GM12878 (cell line): ENCODE measurements around the gene FGF1. TPM values are rescaled to one million over a fixed set of nuclear protein-coding genes. Genes with fewer than 3 reads are reported as not detected.

Experiments used
- ATAC-seq: fragments of 200-7000 bp; cut with Tn5 transposase; 3 replicates; pipeline ENCODE4 v1.9.1; 2020; ENCODE audit warnings: mild to moderate bottlenecking, moderate library complexity
- BruUV-seq: library from RNA; stranded (reverse); fragments of 400-500 nt; replicated peaks from 2 replicates; lab custom pipeline; 2021; lab: Mats Ljungman, UMichigan
- CTCF ChIA-PET: fragments of 300-600 bp; sonication (Branson Sonifier 250); formaldehyde crosslinking; extraction: SDS; loops from one replicate; lab custom pipeline; 2021; ENCODE audit warnings: inconsistent platforms; lab: Yijun Ruan, JAX
- POLR2A ChIA-PET: fragments of 350-600 bp; formaldehyde crosslinking; extraction: SDS; loops from one replicate; lab custom pipeline; 2021; ENCODE audit warnings: inconsistent platforms; lab: Charles Lee
- RAD21 ChIA-PET: fragments of 300-600 bp; sonication (Branson Sonifier 250); formaldehyde crosslinking; loops from one replicate; lab custom pipeline; 2023; ENCODE audit warnings: antibody characterized with exemption; ENCODE audit not compliant: unreplicated experiment; lab: Charles Lee
- SMC1A ChIA-PET: fragments of 300-600 bp; sonication (Branson Sonifier 250); formaldehyde crosslinking; loops from one replicate; lab custom pipeline; 2023; ENCODE audit not compliant: unreplicated experiment, uncharacterized antibody; lab: Charles Lee
- DNase-seq: peaks from one replicate; pipeline ENCODE4 v3.0.0-alpha.2; 2011; ENCODE audit warnings: low read depth, low spot score
- FAIRE-seq: peaks from 3 replicates; lab custom pipeline; 2011; peaks lifted over from hg19 to GRCh38; lab: Jason Lieb, UNC
- H2AFZ ChIP-seq: 2 replicates; pipeline ENCODE4 v1.6.0; 2011; ENCODE audit warnings: low read depth, low read length, control low read depth; ENCODE audit not compliant: control insufficient read depth
- H3K27ac ChIP-seq: 2 replicates; pipeline ENCODE4 v1.5.1; 2011; ENCODE audit warnings: control low read depth; ENCODE audit not compliant: control insufficient read depth, insufficient read depth
- H3K27me3 ChIP-seq, 2 experiments: replicated peaks in 1 of 2; 2 replicates each; pipeline versions ENCODE4 v1.6.0 to v1.6.1; 2011; ENCODE audit warnings: low read length in 1 of 2; ENCODE audit not compliant: control insufficient read depth in 2 of 2, insufficient read depth in 2 of 2
- H3K36me3 ChIP-seq, 2 experiments: 2 replicates each; pipeline ENCODE4 v1.5.1; 2011; ENCODE audit warnings: low read length in 1 of 2; ENCODE audit not compliant: control insufficient read depth in 2 of 2, insufficient read depth in 2 of 2
- H3K4me1 ChIP-seq: 2 replicates; pipeline ENCODE4 v1.6.1; 2011; ENCODE audit warnings: mild to moderate bottlenecking, low read length, moderate library complexity, mixed read lengths; ENCODE audit not compliant: control insufficient read depth, insufficient read depth
- H3K4me2 ChIP-seq: 2 replicates; pipeline ENCODE4 v1.6.0; 2011; ENCODE audit warnings: control low read depth; ENCODE audit not compliant: control insufficient read depth, insufficient read depth
- H3K4me3 ChIP-seq: fragments of 200-600 bp; sonication (generic); 2 replicates; pipeline ENCODE4 v1.5.1; 2016
- H3K79me2 ChIP-seq: 2 replicates; pipeline ENCODE4 v1.6.0; 2011; ENCODE audit warnings: low read length; ENCODE audit not compliant: control insufficient read depth, insufficient read depth
- H3K9ac ChIP-seq: 2 replicates; pipeline ENCODE4 v1.8.0; 2011; ENCODE audit warnings: low read length, control low read depth, mixed read lengths; ENCODE audit not compliant: control insufficient read depth, insufficient read depth
- H3K9me3 ChIP-seq: replicated peaks from 3 replicates; pipeline ENCODE4 v1.5.1; 2011; ENCODE audit warnings: mild to moderate bottlenecking, low read length; ENCODE audit not compliant: control insufficient read depth, insufficient read depth
- H4K20me1 ChIP-seq: 2 replicates; pipeline ENCODE4 v1.6.0; 2011; ENCODE audit not compliant: control insufficient read depth, insufficient read depth
- ATF7 ChIP-seq: fragments of 450-650 bp; IDR thresholded peaks from 2 replicates; pipeline ENCODE4 v1.6.1; 2016; ENCODE audit warnings: low read depth, mild to moderate bottlenecking
- BACH1 ChIP-seq: fragments of 450-650 bp; IDR thresholded peaks from 2 replicates; pipeline ENCODE4 v1.6.1; 2017; ENCODE audit warnings: mild to moderate bottlenecking, borderline replicate concordance
- BCL11A ChIP-seq: IDR thresholded peaks from 2 replicates; pipeline ENCODE4 v1.6.1; 2011; ENCODE audit warnings: low read depth, low read length
- ELK1 ChIP-seq: IDR thresholded peaks from 2 replicates; pipeline ENCODE4 v1.6.1; 2012; ENCODE audit warnings: low read depth, low read length, improper control_type of control experiment
- ESRRA ChIP-seq: IDR thresholded peaks from 2 replicates; pipeline ENCODE4 v1.6.1; 2012; ENCODE audit warnings: mild to moderate bottlenecking, low read length, improper control_type of control experiment
- HDAC6 ChIP-seq: fragments of 200-600 bp; sonication (generic); IDR thresholded peaks from one replicate; pipeline ENCODE4 v1.8.0; 2017; ENCODE audit warnings: antibody characterized with exemption; ENCODE audit not compliant: unreplicated experiment
- MYB ChIP-seq: fragments of 150-350 bp; IDR thresholded peaks from 2 replicates; pipeline ENCODE4 v1.6.1; 2014; ENCODE audit warnings: mild to moderate bottlenecking, low read depth, low read length, borderline replicate concordance
- NFYB ChIP-seq: IDR thresholded peaks from 2 replicates; pipeline ENCODE4 v1.6.1; 2011; ENCODE audit warnings: low read depth, mild to moderate bottlenecking, low read length, improper control_type of control experiment, moderate library complexity; ENCODE audit not compliant: insufficient read depth
- RB1 ChIP-seq: fragments of 450-650 bp; formaldehyde crosslinking; IDR thresholded peaks from 2 replicates; pipeline ENCODE4 v1.6.1; 2017; ENCODE audit warnings: mild to moderate bottlenecking, borderline replicate concordance
- REST ChIP-seq: IDR thresholded peaks from 2 replicates; pipeline ENCODE4 v1.6.1; 2012; ENCODE audit warnings: mild to moderate bottlenecking, low read depth, low read length
- TARDBP ChIP-seq: IDR thresholded peaks from 2 replicates; pipeline ENCODE4 v1.6.1; 2016; ENCODE audit warnings: borderline replicate concordance
- WGBS: methylation state at CpG from one replicate; pipeline ENCODE4 v1.1.6; 2016; ENCODE audit warnings: low lambda C conversion rate; ENCODE audit not compliant: insufficient replicate concordance, insufficient coverage; ENCODE audit errors: missing lambda C conversion rate; 5-methylcytosine and 5-hydroxymethylcytosine counted together
- in situ Hi-C: fragments of 300-500 bp; cut with MboI; formaldehyde crosslinking; loops from 9 replicates; pipeline ENCODE4 v1.14.3; 2018; ENCODE audit warnings: mixed read lengths
- intact Hi-C: fragments of 100-400 bp; cut with micrococcal nuclease; formaldehyde crosslinking; loops from one replicate; pipeline ENCODE4 v1.14.2; 2022; ENCODE audit not compliant: unreplicated experiment
- polyA plus RNA-seq, 11 experiments: library from polyadenylated mRNA; depleted of rRNA in 4 of 11; unstranded in 6 of 11; stranded (reverse) in 5 of 11; fragments of >200 nt; fragmentation: Nextera tagmentation in 4 of 11; fragmentation: Illumina TruSeq in 1 of 11; extraction: Ambion mirVana in 4 of 11; extraction: Trizol in 1 of 11; gene quantifications; 1 replicate in 1 of 11; 2 replicates in 10 of 11; pipeline versions ENCODE4 v1.2.1 to v1.2.3, GENCODE V29; 2011 to 2016; ENCODE audit warnings: inconsistent platforms in 2 of 11, missing spikeins in 2 of 11, low read depth in 1 of 11
- total RNA-seq, 4 experiments: library from RNA; depleted of rRNA in 3 of 4; stranded (reverse); fragments of >200 nt in 3 of 4; fragmentation: Illumina TruSeq in 1 of 4; extraction: Trizol in 1 of 4; gene quantifications; 2 replicates each; pipeline versions ENCODE4 v1.2.1 to v1.2.3, GENCODE V29; 2013 to 2021

FGF1 gene
- total and polyA plus RNA-seq, 10 of the 15 experiments (the other 5 are each of a cell fraction or from before 2014, with no cell fraction given): not detected

- ChIA-PET CTCF (interaction anchor here (0.6 to 1.5 kb wide), 4 partner anchors 12 to 221 kb away, joined by 3 to 6 read pairs (median 4); no protein-coding TSS in a partner anchor), POLR2A (no interaction called here), SMC1A (no interaction called here), RAD21 (no interaction called here)
- TF ChIP-seq HDAC6 (no peak), ELK1 (no peak), ESRRA (no peak), NFYB (no peak), BCL11A (no peak), TARDBP (no peak), MYB (no peak)
- H3K79me2 ChIP-seq: no peaks in the 10 kb centered on the region
- WGBS: 44% methylated on average over 5 of the region's 6 CpGs
- no peak overlapping the region for H3K4me2 ChIP-seq
- no peaks in the 10 kb centered on the region for H3K4me1 ChIP-seq
- no peak for FAIRE-seq
- H4K20me1 ChIP-seq: no peaks in the 10 kb centered on the region
- H3K4me3 ChIP-seq: no peak overlapping the region
- no peaks in the 10 kb centered on the region for H3K36me3 ChIP-seq
- no peaks in the 10 kb centered on the region; a peak in 2 of 4 replicates for H3K27me3 ChIP-seq
- H3K27ac ChIP-seq: no peak overlapping the region
- no TSS peak for BruUV-seq
- no peaks in the 10 kb centered on the region for H3K9me3 ChIP-seq
- ATAC-seq: no peak
- no peak for DNase-seq
- H3K9ac ChIP-seq: no peak overlapping the region
- intact Hi-C loops: no loop called here
- H2AFZ ChIP-seq: no peak overlapping the region
- in situ Hi-C loops: no loop called here
Observed at GRCh38 chr5:142667831-142668230, 18.1 kb downstream of the FGF1 start.

- H3K36me3 ChIP-seq: no peaks in the 10 kb centered on the region
- no peak overlapping the region for H2AFZ ChIP-seq
- RAD21 ChIA-PET: no interaction called here
- H3K4me1 ChIP-seq: no peaks in the 10 kb centered on the region
- no peak overlapping the region for H3K4me3 ChIP-seq
- SMC1A ChIA-PET: no interaction called here
- H3K9ac ChIP-seq: no peak overlapping the region
- H3K9me3 ChIP-seq: no peaks in the 10 kb centered on the region
- FAIRE-seq: no peak
- intact Hi-C loops (no loop called here), in situ Hi-C loops (no loop called here)
- H4K20me1 ChIP-seq: no peaks in the 10 kb centered on the region
- H3K27me3 ChIP-seq: peaks cover 0 to 1% of the 10 kb centered on the region in 2 experiments; a peak in 2 of 4 replicates
- BruUV-seq: no TSS peak
- ATAC-seq: no peak
- H3K4me2 ChIP-seq: no peak overlapping the region
- POLR2A ChIA-PET: no interaction called here
- DNase-seq: no peak
- H3K27ac ChIP-seq: no peak overlapping the region
- no peaks in the 10 kb centered on the region for H3K79me2 ChIP-seq
- CTCF ChIA-PET: interaction anchor here (0.7 to 2.9 kb wide), 2 partner anchors 9 to 203 kb away, joined by 3 to 7 read pairs; no protein-coding TSS in a partner anchor
- 36% methylated on average over 6 of the region's 6 CpGs for WGBS
- TF ChIP-seq BACH1 (no peak), ATF7 (peak; percentile 19; the same call in 1 of the 2 replicates), REST (no peak), RB1 (no peak)
Observed at GRCh38 chr5:142664636-142665035, 21.3 kb downstream of the FGF1 start.
